ENCODE measurements around the gene KCNAB2. TPM values are rescaled to one million over a fixed set of nuclear protein-coding genes. Genes with fewer than 3 reads are reported as not detected.

The KCNAB2 gene
- total RNA-seq, 2 donors from 2014 or later, result 2.0 to 5.5 TPM

DNA sequence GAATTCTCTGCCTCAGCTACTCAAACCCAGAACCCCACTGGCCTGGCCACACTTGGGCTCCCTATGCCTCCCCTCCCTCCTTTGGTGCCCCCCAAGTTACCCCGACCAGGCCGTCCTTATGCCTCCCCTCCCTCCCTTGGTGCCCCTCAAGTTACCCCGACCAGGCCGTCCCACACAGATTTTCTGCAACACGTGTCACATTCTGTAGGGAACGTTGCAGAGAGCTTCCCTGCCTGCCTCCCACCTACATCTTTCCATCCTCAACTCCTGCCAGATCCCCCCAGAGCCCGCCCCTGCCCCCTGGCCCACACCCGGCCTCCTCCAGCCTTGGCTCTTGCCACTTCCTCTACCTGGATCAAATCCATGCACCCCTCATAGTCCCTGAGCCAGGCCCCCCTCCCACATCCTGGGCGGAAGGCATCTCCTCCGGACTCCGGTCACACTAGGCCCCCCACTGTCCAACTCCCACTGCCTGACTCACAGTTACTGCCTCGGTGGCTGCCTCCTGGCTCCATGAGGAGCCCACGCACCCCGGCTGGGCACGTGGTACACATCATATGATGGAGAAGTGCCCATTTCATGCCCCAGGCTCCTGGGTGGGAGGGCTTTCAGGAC lies 41.2 kb downstream of the KCNAB2 start:
- H3K27me3 ChIP-seq (replicated peaks; ENCODE audit: insufficient read depth), result no peaks in the 10 kb centered on the region
- no peak overlapping the region for H3K27ac ChIP-seq
- WGBS, result 75% methylated on average over 15 of the region's 15 CpGs
- no peak overlapping the region for H3K4me3 ChIP-seq
- TF ChIP-seq POLR2AphosphoS5 (IDR thresholded peaks at IDR 0.05) (no peak), POLR2A (IDR thresholded peaks at IDR 0.05) (no peak)
- TF ChIP-seq, protein P1, sequence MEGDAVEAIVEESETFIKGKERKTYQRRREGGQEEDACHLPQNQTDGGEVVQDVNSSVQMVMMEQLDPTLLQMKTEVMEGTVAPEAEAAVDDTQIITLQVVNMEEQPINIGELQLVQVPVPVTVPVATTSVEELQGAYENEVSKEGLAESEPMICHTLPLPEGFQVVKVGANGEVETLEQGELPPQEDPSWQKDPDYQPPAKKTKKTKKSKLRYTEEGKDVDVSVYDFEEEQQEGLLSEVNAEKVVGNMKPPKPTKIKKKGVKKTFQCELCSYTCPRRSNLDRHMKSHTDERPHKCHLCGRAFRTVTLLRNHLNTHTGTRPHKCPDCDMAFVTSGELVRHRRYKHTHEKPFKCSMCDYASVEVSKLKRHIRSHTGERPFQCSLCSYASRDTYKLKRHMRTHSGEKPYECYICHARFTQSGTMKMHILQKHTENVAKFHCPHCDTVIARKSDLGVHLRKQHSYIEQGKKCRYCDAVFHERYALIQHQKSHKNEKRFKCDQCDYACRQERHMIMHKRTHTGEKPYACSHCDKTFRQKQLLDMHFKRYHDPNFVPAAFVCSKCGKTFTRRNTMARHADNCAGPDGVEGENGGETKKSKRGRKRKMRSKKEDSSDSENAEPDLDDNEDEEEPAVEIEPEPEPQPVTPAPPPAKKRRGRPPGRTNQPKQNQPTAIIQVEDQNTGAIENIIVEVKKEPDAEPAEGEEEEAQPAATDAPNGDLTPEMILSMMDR (IDR thresholded peaks at IDR 0.05), result no peak
- H3K9me3 ChIP-seq, result no peaks in the 10 kb centered on the region
- no peak for DNase-seq (ENCODE audit: low spot score)
- intact Hi-C loops (cut with DNase I), result no loop called here
- H3K4me1 ChIP-seq (replicated peaks), result peaks cover 4% of the 10 kb centered on the region
- H3K36me3 ChIP-seq, result no peaks in the 10 kb centered on the region

DNA sequence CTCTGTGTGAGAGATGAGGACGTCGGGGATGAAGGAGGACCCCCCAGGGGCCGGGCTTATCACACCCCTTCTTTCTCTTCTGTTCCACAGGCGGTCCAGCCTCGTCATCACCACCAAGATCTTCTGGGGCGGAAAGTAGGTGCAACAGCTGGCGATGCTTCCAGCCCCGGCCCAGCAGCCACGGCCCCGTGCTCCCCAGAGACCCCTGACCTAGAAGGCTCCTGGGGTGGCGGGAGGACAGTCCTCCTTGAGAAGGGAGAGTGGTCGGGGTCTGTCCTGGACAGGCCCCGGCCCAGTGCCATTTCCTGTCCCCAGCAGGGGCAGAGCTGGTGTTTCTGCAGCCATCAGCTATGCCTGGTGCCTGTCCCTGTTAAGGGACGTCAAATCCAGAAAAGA lies 41.7 kb downstream of the KCNAB2 start:
- no peaks in the 10 kb centered on the region for H3K27me3 ChIP-seq (replicated peaks; ENCODE audit: insufficient read depth)
- WGBS, result 84% methylated on average over 14 of the region's 14 CpGs
- peaks cover 4% of the 10 kb centered on the region for H3K4me1 ChIP-seq (replicated peaks)
- no peaks in the 10 kb centered on the region for H3K9me3 ChIP-seq
- DNase-seq (ENCODE audit: low spot score), result no peak
- no peak for TF ChIP-seq POLR2AphosphoS5 (IDR thresholded peaks at IDR 0.05)
- TF ChIP-seq, protein P1 (IDR thresholded peaks at IDR 0.05), result no peak
- TF ChIP-seq POLR2A (IDR thresholded peaks at IDR 0.05), result no peak
- intact Hi-C loops (cut with DNase I), result no loop called here
- no peak overlapping the region for H3K27ac ChIP-seq
- no peaks in the 10 kb centered on the region for H3K36me3 ChIP-seq
- no peak overlapping the region for H3K4me3 ChIP-seq

DNA sequence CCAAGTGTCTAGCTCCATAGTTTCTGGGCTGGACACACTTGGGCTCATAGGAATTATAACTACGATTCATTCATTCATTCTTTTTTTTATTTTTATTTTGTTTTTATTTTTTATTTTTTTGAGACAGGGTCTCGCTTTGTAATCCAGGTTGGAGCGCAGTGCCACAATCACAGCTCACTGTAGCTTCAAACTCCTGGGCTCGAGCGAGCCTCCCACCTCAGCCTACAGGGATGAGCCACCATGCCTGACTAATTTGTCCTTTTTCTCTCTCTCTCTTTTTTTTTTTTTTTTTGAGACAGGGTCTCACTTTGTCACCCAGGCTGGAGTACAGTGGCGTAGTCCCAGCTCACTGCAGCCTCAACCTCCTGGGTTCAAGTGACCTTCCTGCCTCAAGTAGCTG lies 42.3 kb downstream of the KCNAB2 start:
- no peaks in the 10 kb centered on the region for H3K36me3 ChIP-seq
- H3K27ac ChIP-seq, result no peak overlapping the region
- peaks cover 4% of the 10 kb centered on the region for H3K4me1 ChIP-seq (replicated peaks)
- TF ChIP-seq POLR2AphosphoS5 (IDR thresholded peaks at IDR 0.05) (no peak), POLR2A (IDR thresholded peaks at IDR 0.05) (no peak)
- TF ChIP-seq, protein P1 (IDR thresholded peaks at IDR 0.05), result no peak
- H3K27me3 ChIP-seq (replicated peaks; ENCODE audit: insufficient read depth), result no peaks in the 10 kb centered on the region
- no peaks in the 10 kb centered on the region for H3K9me3 ChIP-seq
- 98% methylated on average over 6 of the region's 6 CpGs for WGBS
- DNase-seq (ENCODE audit: low spot score), result no peak
- no peak overlapping the region for H3K4me3 ChIP-seq
- intact Hi-C loops (cut with DNase I), result no loop called here

DNA sequence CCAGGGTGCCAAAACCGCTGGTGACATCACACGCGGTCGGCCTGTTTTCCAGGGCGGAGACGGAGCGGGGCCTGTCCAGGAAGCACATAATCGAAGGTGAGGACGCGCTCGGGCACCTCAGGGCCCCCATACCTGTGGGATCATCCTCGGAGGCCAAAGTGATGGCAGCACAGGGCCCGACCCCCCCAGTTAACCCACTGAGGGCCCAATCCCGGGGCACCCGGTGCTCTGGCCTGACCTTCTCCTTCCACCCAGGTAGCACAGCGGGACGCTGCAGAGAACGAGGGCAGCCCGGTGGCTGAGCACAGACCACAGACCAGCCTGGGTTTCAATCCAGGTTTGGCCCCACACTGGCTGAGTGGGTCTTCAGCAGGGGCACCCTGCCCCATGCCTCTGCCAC lies 43.3 kb downstream of the KCNAB2 start:
- no peak for DNase-seq (ENCODE audit: low spot score)
- TF ChIP-seq, protein P1 (IDR thresholded peaks at IDR 0.05), result no peak
- TF ChIP-seq POLR2A (IDR thresholded peaks at IDR 0.05) (no peak), POLR2AphosphoS5 (IDR thresholded peaks at IDR 0.05) (no peak)
- Histone ChIP-seq H3K36me3 (no peaks in the 10 kb centered on the region), H3K9me3 (no peaks in the 10 kb centered on the region), H3K27ac (no peak overlapping the region), H3K27me3 (replicated peaks; ENCODE audit: insufficient read depth) (no peaks in the 10 kb centered on the region), H3K4me1 (replicated peaks) (peaks cover 4% of the 10 kb centered on the region), H3K4me3 (no peak overlapping the region)
- intact Hi-C loops (cut with DNase I), result no loop called here
- 76% methylated on average over 19 of the region's 19 CpGs for WGBS

DNA sequence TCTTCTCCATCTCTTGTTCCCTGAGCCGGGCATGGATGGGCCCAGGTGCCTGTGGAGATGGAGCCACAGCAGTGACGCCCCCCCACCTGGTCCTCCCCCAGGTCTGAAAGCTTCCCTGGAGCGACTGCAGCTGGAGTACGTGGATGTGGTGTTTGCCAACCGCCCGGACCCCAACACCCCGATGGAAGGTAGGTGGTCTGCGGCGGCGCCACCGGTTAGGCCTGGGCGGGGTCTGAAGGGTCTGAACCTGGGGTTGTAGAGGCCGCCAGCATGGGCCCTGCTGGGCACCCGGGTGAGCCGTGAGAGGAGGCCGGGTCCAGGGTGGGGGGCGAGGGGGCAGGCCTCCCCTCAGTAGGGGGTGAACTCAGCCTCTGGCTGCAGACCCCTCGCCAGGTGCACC lies 44.6 kb downstream of the KCNAB2 start:
- H3K4me3 ChIP-seq, result no peak overlapping the region
- 87% methylated on average over 14 of the region's 18 CpGs for WGBS
- H3K36me3 ChIP-seq, result no peaks in the 10 kb centered on the region
- no peak overlapping the region for H3K27ac ChIP-seq
- H3K9me3 ChIP-seq, result no peaks in the 10 kb centered on the region
- H3K4me1 ChIP-seq (replicated peaks), result peaks cover 4% of the 10 kb centered on the region
- DNase-seq (ENCODE audit: low spot score), result no peak
- intact Hi-C loops (cut with DNase I), result no loop called here
- no peak for TF ChIP-seq POLR2A (IDR thresholded peaks at IDR 0.05)
- TF ChIP-seq, protein P1 (IDR thresholded peaks at IDR 0.05), result no peak
- H3K27me3 ChIP-seq (replicated peaks; ENCODE audit: insufficient read depth), result no peaks in the 10 kb centered on the region

All from prostate gland (tissue), 2 donors.